Endothelial cell (in vitro differentiated cells): ENCODE data around the gene TSSK2. TPM values are rescaled to one million over a fixed set of nuclear protein-coding genes. Genes with fewer than 3 reads are reported as not detected.
A peak's percentile ranks its signal among the peaks of the same experiment; 100 is the strongest.

Source experiments
- DNase-seq: peaks from one replicate; pipeline ENCODE4 v3.0.0; 2021; ENCODE audit warnings: low spot score
- H3K27ac Mint-ChIP-seq: one replicate; pipeline ENCODE4 v1.8.0; 2021; ENCODE audit warnings: mixed read lengths, inconsistent platforms; ENCODE audit not compliant: unreplicated experiment
- H3K27me3 Mint-ChIP-seq: one replicate; pipeline ENCODE4 v1.8.0; 2021; ENCODE audit warnings: mild to moderate bottlenecking, moderate library complexity, mixed read lengths, inconsistent platforms; ENCODE audit not compliant: unreplicated experiment
- H3K36me3 Mint-ChIP-seq: one replicate; pipeline ENCODE4 v1.8.0; 2021; ENCODE audit warnings: mild to moderate bottlenecking, low read depth, mixed read lengths, inconsistent platforms; ENCODE audit not compliant: unreplicated experiment
- H3K4me1 Mint-ChIP-seq: one replicate; pipeline ENCODE4 v1.8.0; 2021; ENCODE audit warnings: mild to moderate bottlenecking, mixed read lengths, inconsistent platforms; ENCODE audit not compliant: unreplicated experiment
- H3K4me3 Mint-ChIP-seq: one replicate; pipeline ENCODE4 v1.8.0; 2021; ENCODE audit warnings: mild to moderate bottlenecking, mixed read lengths, inconsistent platforms; ENCODE audit not compliant: unreplicated experiment
- H3K9me3 Mint-ChIP-seq: one replicate; pipeline ENCODE4 v1.8.0; 2021; ENCODE audit warnings: mixed read lengths, inconsistent platforms; ENCODE audit not compliant: unreplicated experiment
- total RNA-seq: library from RNA; stranded (reverse); fragmentation: NEBNext Ultra II Directional; extraction: Animal tissue kit (Norgen Biotek cat#: 25700); gene quantifications from one replicate; pipeline ENCODE4 v1.2.1, GENCODE V29; 2021; ENCODE audit not compliant: unreplicated experiment
- TF ChIP-seq, protein P1 (sequence below): fragments of 200-600 bp; sonication (generic); IDR thresholded peaks from one replicate; pipeline ENCODE4 v1.5.0; 2021; ENCODE audit warnings: antibody characterized with exemption; ENCODE audit not compliant: unreplicated experiment

The TSSK2 gene
- total RNA-seq, 1 donor from 2014 or later, result not detected

DNA sequence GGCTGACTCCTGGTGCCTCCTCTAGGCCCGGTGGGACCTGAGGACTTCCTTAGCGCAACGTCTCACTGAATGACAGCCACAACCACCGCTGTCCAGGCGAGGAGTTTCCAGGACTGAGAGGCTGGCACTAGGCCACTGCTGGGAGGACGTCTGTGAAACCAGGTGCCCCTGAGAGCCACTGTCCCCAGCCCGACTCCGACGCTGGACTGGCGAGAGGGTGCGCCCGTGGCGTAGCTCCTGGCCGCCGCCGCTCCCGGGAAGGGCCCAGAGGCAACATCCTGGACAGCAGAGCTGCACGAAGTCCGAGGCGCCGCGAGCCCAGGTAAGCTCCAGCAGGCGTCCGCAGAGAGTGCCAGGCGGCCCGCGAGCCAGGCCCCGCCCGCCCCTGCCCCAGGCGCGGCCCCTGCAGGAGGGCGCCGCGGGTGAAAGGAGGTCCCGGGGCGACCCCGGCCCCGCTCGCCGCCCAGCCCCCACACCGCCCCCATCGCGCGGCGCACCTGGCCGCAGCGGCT, 9.4 kb upstream of the TSSK2 start:
- peaks cover 8% of the 10 kb centered on the region for H3K27me3 Mint-ChIP-seq
- peak overlapping the region; percentile 91 for H3K4me3 Mint-ChIP-seq
- no peaks in the 10 kb centered on the region for H3K36me3 Mint-ChIP-seq
- H3K9me3 Mint-ChIP-seq, result no peaks in the 10 kb centered on the region
- H3K4me1 Mint-ChIP-seq, result peaks cover 19% of the 10 kb centered on the region
- DNase-seq, result peak; percentile 48
- TF ChIP-seq, protein P1, sequence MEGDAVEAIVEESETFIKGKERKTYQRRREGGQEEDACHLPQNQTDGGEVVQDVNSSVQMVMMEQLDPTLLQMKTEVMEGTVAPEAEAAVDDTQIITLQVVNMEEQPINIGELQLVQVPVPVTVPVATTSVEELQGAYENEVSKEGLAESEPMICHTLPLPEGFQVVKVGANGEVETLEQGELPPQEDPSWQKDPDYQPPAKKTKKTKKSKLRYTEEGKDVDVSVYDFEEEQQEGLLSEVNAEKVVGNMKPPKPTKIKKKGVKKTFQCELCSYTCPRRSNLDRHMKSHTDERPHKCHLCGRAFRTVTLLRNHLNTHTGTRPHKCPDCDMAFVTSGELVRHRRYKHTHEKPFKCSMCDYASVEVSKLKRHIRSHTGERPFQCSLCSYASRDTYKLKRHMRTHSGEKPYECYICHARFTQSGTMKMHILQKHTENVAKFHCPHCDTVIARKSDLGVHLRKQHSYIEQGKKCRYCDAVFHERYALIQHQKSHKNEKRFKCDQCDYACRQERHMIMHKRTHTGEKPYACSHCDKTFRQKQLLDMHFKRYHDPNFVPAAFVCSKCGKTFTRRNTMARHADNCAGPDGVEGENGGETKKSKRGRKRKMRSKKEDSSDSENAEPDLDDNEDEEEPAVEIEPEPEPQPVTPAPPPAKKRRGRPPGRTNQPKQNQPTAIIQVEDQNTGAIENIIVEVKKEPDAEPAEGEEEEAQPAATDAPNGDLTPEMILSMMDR, result no peak
- H3K27ac Mint-ChIP-seq, result peak overlapping the region; percentile 85

DNA sequence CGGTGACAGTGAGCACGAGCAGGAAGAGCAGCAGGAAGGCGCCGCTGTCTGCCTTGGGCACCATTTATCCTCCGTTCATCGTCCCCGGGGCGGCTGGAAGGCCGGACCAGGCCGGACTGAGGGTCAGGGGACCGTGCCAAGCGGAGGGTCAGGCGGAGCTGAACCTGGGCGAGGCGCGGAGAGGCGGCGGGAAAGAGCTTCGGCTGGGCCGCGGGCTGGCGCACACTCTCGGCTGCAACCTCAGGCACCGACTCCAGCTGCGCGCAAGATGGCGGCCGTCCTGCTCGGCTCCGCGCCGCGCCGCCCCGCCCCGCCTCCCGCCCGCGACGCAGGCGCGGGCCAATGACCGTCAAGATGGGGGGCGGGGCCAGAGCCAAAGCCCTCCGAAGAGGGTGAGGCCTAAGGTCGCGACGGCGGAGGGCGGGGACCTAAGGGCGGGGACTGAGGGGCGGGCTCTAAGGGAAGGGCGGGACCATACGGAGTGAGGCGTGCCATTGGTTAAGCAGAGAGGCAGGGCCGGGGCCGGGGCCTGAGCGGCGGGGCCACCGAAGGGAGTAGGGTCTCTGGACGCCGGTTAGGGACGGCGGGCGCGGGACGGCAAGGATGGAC, 8.9 kb upstream of the TSSK2 start, which contains the start of gene DGCR2:
Gene DGCR2 (minus strand): TSS at position 270 of the 609 bp plus-strand sequence. CDS start 206 bp downstream, at position 64.
- peak within 1 kb of the TSS; percentile 91 for H3K4me3 Mint-ChIP-seq
- H3K27me3 Mint-ChIP-seq, result peaks cover 8% of the 10 kb centered on the region
- no peaks in the 10 kb centered on the region for H3K9me3 Mint-ChIP-seq
- H3K4me1 Mint-ChIP-seq, result peaks cover 19% of the 10 kb centered on the region
- TF ChIP-seq, protein P1, result no peak
- no peaks in the 10 kb centered on the region for H3K36me3 Mint-ChIP-seq
- peak within 1 kb of the TSS; percentile 85 for H3K27ac Mint-ChIP-seq
- DNase-seq, result peak; percentile 97

DNA sequence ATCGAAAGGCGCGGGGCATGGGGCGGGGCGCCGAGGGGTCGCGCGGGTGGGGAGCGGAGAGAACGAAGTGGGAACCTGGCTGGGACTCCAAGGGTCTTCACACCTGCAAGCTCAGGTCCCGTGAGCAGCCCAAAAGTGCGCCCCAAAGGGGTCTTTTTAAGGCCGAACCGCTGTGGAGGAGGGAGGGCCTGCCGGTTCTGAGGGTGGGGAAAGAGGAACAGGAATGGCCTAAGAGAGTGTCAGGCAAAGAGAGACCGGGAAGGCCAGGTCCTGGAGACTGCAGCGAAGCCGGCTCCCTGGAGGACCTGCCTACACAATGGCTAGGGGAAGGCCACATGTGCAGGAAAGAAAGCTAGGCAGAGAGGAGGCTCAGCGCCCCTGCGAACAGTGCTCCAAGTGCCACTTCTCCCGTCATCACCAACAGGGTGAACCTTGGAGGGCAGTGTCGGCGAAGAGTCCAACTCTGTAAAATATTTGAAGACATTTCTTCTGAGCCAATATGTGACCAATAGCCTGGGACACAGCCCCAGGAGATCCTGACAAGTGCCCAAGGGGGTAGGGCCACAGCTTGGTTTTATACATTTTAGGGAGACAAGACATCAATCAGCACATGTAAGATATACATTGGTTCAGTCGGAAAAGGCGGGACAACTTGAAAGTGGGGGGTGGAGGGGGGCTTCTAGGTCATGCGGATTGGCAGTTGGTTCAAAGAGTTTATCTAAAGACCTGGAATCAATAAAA, 8.2 kb upstream of the TSSK2 start:
- Mint-ChIP-seq H3K36me3 (no peaks in the 10 kb centered on the region), H3K4me3 (peak overlapping the region; percentile 87), H3K9me3 (no peaks in the 10 kb centered on the region), H3K27ac (peak overlapping the region; percentile 10), H3K27me3 (peaks cover 8% of the 10 kb centered on the region), H3K4me1 (peaks cover 19% of the 10 kb centered on the region)
- TF ChIP-seq, protein P1, result no peak
- DNase-seq, result peak; percentile 37

DNA sequence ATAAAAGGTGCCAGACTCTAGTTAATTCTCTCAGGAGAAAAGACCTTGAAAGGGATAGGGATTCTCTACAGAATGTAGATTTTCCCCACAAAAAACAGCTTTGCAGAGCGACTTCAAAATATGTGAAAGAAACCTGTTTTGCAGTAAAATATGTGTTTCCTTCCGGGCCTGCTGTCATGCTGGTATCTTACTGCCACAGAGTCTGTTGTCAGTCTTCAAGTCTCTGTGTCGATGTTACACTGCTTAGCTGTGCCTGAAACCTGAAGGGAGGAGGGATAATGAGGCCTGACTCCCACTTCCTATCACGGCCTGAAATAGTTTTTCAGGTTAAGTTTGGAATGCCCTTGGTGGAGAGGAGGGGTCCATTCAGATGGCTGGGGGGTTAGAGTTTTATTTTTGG, 7.2 kb upstream of the TSSK2 start:
- Mint-ChIP-seq H3K36me3 (no peaks in the 10 kb centered on the region), H3K27me3 (peaks cover 8% of the 10 kb centered on the region), H3K9me3 (no peaks in the 10 kb centered on the region), H3K4me1 (peaks cover 19% of the 10 kb centered on the region), H3K27ac (no peak overlapping the region), H3K4me3 (no peak overlapping the region)
- DNase-seq, result no peak
- TF ChIP-seq, protein P1, result no peak

DNA sequence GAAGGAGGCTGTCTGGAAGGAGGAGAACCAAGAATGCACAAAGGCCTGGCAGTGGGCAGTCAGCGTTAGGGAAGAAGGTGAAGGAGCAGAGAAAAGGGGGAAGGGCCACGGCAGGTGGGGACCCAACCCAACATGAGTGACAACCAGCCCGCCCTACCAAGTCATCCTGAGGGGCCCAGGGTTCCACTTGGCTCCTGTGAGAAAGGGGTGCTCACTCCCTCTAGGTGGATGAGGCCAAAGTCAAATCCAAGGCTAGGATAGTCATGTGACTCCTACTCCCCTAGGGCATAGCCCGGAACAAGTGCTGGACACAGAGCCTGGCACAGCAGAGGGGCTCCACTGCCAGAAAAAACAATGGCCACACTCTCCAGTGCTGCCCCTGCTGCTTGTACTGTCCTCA, 6.7 kb upstream of the TSSK2 start:
- H3K36me3 Mint-ChIP-seq, result no peaks in the 10 kb centered on the region
- H3K27ac Mint-ChIP-seq, result no peak overlapping the region
- H3K4me1 Mint-ChIP-seq, result peaks cover 19% of the 10 kb centered on the region
- no peaks in the 10 kb centered on the region for H3K9me3 Mint-ChIP-seq
- peaks cover 13% of the 10 kb centered on the region for H3K27me3 Mint-ChIP-seq
- no peak overlapping the region for H3K4me3 Mint-ChIP-seq
- DNase-seq, result no peak
- TF ChIP-seq, protein P1, result no peak
